ENCODE measurements around the gene EPB41L4A. TPM values are rescaled to one million over a fixed set of nuclear protein-coding genes. Genes with fewer than 3 reads are reported as not detected.

The EPB41L4A gene, protein sequence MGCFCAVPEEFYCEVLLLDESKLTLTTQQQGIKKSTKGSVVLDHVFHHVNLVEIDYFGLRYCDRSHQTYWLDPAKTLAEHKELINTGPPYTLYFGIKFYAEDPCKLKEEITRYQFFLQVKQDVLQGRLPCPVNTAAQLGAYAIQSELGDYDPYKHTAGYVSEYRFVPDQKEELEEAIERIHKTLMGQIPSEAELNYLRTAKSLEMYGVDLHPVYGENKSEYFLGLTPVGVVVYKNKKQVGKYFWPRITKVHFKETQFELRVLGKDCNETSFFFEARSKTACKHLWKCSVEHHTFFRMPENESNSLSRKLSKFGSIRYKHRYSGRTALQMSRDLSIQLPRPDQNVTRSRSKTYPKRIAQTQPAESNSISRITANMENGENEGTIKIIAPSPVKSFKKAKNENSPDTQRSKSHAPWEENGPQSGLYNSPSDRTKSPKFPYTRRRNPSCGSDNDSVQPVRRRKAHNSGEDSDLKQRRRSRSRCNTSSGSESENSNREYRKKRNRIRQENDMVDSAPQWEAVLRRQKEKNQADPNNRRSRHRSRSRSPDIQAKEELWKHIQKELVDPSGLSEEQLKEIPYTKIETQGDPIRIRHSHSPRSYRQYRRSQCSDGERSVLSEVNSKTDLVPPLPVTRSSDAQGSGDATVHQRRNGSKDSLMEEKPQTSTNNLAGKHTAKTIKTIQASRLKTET
- 1 to 10 TPM; 4.0 to 8.3 TPM for total RNA-seq

GRCh38 chr5:112419164-112419985 lies at the start of gene EPB41L4A:
Gene EPB41L4A (minus strand): TSS chr5:112419277. CDS start chr5:112419039, 238 bp downstream.

Small RNA genes within 50 kb of the gene (small RNA-seq; reads per million reads assigned to genes)
- gene AC010265.1, result 0 reads per million in 2 donors
- 0 to 0.12 reads per million in 2 donors for gene HMGB3P16
- gene SNORA13, result 57.9 to 165 reads per million in 2 donors
